Bone marrow (tissue), 2 donors: Measurements from ENCODE around the gene NDST4.

Experiments used
- DNase-seq, 2 donors: peaks; one replicate each; lab custom pipeline; 2025; lab: John Stamatoyannopoulos, UW

Gene NDST4

GRCh38 chr4:115113506-115114106, at the start of gene NDST4:
NDST4 (minus strand) TSS chr4:115113620; CDS start chr4:115077036, 36,584 bp downstream.
- DNase-seq: no peak

DNA sequence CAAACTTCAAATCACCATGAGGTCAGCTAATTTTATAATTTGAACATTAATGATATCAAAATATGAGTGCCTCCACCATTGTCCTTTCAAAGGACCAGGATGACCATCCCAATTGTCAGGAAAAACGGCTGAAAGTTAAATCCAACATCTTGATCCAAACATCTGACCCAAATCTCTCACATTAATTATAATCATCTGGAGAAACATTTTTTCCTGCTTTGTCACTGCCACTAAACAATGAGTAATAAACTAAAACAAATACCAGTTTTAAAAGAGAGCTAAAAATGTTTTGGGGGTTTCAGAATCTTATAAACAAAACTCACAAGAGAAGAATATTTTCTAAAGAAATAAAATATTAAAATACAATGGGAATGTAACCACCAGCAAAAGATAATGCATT, 45.7 kb upstream of the NDST4 start:
- DNase-seq: no peak

- no peak for DNase-seq
Measured at GRCh38 chr4:115158296-115158695, 44.9 kb upstream of the NDST4 start.

GRCh38 chr4:115154826-115155225, 41.4 kb upstream of the NDST4 start:
- no peak for DNase-seq

GRCh38 chr4:115152965-115153364, 39.5 kb upstream of the NDST4 start:
- no peak for DNase-seq

DNA sequence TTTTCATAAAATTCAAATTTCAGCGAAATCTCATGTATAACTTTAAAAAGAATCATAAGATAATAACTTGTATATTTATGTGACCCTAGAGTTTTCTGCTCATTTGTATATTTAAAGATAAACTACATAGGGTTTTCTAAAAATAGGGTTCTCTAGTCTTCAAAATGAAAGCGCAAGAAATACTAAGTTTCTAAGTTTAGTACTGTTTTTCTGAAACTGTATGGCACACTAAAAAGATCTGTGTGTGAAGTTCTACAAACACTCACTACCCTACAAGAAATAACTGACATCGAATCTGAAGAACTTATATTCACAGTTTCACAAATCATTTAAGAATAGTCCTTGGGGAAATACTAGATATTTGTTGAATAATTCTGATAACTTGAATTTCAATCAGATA, 38.7 kb upstream of the NDST4 start:
- DNase-seq: no peak

- no peak for DNase-seq
Measured at GRCh38 chr4:115149106-115149505, 35.7 kb upstream of the NDST4 start.

GRCh38 chr4:115145393-115146160, 32.2 kb upstream of the NDST4 start:
- no peak for DNase-seq

- no peak for DNase-seq
Measured at GRCh38 chr4:115128037-115128436, 14.6 kb upstream of the NDST4 start.

DNA sequence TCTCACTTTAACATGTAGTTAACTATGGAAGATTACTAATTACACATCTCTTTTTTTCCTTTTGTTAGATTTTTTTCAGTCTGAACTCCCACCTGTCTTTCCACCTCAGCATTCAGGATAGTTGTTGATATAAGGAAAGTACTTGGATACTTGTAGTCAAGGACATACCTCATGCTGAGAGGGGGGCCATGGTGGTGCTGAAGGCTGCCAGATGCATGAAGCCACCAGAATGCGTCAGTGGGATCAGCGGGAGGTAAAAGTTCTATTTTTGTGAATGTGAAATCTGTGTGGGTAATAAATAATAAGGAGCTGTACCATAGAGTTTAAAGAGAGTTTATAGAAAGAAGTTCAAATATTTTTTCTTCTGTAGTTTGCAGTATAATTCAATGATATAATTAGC, 13.1 kb upstream of the NDST4 start:
- no peak for DNase-seq

DNA sequence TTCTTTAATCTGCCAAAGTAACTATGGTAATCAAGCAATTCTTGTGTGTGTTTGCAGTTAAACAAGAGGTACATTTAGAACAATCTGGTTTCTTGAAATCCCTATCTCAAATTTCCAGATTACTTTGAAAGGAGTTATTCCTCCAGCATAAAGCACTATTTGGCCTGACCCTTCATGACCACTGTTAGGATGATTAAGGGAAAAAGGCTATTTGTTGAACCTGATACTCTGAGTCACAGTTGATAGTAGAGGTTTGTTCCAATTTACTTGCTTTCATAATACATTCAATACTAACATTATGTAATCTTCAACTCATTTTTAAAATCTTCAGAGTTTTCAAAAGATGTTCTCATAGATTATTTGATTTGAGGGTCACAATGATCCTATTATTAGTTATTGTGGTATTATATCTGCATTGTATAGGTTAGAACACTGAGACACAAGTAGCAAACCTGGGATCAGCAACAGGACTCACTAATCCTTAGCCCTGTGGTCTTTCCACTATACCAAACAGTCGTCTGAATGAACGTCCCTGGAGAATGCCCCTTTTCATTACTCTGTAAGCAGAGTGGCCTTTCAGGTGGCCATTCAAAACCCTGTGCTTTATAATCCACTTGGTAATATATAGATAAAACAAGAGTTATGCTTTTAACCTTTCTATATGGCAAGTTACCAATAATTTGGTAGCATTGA, 8.1 kb upstream of the NDST4 start:
- DNase-seq: no peak

- peak in 1 of 2 donors; percentile 55 for DNase-seq
Measured at GRCh38 chr4:115119804-115120352, 6.5 kb upstream of the NDST4 start.

- no peak for DNase-seq
Measured at GRCh38 chr4:115117651-115118050, 4.2 kb upstream of the NDST4 start.

GRCh38 chr4:115110191-115111181, 2.9 kb downstream of the NDST4 start:
- no peak for DNase-seq

DNA sequence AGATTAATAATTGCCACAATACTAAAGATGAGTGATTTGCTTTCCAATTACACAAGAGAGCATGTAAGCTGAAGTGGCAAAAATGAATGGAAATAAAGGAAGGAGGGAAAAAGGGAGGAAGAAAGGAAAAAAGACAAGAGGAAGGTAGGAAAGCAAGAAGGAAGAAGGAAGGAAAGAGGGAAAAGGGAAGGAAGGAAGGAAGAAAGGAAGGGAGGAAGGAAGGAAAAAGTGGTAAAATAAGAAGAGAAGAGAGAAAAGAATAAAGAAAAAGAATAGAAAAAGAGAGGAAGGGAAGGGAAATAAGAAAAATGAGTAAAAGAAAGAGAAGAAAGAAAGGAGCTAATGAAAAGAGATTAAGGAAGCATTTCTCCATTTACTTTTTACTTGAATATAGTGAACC, 4.6 kb downstream of the NDST4 start:
- no peak for DNase-seq

DNA sequence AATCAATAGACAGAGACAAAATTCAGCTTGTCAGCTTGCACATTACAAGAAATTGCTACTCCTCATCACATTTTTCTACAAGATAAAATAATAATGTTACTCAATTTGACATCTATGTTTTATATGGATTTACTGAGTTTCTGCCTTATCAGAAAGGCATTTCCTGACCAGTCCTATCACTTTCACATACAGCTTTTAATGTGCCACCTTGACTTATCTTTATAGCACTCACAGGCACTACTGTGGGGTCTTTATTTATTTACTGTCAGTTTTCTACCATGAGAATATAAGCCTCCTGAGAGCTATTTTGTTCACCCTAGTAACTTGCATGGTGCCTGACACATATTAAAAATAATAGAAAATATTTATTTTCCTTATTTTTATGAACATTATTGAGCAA, 6.0 kb downstream of the NDST4 start:
- DNase-seq: no peak

DNA sequence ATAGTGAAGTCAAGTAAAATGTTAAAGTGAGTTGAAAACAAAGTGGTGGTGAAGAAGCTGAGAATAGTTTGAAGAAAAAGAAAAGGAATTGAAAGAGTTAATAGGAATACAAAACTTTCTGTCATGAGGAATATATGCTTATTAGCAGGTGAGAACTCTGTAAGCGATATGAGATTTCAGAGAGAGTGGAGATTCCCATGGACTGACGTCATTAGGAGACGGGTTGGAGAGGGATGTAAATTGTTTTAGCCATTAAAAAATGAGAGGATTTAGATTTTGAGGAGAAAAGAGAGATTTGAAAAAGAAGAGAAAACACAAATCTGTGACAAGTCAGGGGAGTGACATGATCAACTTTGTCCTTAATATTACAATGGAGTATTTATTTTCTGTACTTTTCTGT, 11.7 kb downstream of the NDST4 start:
- no peak for DNase-seq

DNA sequence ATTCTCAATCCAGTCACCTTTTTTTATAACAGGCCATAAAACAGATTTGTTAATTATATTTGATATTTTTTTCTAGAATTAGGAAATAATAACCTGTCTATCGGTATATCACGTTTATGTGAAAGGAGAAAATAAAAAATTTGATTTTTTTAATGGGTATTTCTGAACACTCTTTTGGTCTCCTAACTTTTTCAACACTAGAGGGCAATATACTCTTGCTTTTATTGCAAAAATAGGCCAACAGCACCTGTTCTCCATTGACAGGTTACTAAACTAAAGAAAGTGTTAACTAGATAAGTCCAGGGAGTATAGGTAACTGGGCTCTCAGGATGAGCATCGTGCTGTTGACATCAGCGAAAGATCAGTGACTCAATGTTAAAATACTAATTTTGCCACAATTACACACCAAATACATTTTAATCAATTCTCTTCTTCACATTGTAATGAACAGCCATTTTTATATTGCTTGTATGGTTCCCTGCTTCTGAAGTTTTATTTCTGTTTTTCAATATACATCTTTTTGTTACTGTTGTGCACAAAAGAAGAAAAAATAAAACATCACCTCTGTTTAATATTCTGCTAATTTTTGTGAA, 22.8 kb downstream of the NDST4 start:
- DNase-seq: peak in 1 of 2 donors; percentile 41

DNA sequence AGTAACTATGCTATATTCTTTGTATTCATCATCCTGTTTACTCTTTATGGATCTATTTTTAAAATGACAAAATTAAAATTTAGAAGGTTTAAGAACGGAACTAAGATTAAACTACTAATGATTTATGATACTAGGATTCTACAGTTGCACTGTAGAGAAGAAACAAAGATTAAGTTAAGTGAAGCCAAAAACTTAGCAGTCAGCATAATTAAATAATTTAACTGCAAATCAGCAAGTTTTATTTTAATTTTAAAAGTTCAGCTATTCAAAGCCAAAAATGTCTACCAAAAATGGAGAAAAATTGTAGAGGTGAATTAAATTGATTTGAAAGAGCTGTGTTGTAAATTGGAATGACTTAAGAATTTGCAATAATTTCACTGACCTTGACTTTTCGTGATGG, 30.8 kb downstream of the NDST4 start:
- no peak for DNase-seq

DNA sequence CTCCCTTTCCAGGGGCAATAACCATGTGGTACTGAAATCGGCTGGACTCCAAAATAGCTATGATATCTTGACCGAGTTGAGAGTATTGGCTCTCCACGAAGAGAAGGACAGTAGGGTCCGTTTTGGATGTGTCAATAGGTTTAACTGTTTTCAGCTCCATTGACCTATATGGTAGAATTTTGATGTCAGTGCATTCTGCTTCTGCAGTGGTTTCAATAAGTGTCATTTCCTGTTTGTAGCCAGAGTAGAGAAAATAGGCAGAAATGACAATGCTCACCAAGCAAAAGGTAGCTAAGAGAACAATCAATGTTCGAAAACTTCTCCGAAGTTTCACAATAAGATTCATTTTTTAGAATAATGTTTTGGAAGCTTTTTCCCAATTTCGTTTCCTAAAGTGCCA, 36.7 kb downstream of the NDST4 start:
- DNase-seq: no peak

GRCh38 chr4:115058533-115058932, 54.9 kb downstream of the NDST4 start:
- DNase-seq: no peak
